ENCODE data around the gene FAM151B.
"Not testable (repeated sequence)": the region's sequence is repeated elsewhere in the genome, so short reads cannot be mapped to it uniquely, and the experiment has no call there.

The FAM151B gene

DNA sequence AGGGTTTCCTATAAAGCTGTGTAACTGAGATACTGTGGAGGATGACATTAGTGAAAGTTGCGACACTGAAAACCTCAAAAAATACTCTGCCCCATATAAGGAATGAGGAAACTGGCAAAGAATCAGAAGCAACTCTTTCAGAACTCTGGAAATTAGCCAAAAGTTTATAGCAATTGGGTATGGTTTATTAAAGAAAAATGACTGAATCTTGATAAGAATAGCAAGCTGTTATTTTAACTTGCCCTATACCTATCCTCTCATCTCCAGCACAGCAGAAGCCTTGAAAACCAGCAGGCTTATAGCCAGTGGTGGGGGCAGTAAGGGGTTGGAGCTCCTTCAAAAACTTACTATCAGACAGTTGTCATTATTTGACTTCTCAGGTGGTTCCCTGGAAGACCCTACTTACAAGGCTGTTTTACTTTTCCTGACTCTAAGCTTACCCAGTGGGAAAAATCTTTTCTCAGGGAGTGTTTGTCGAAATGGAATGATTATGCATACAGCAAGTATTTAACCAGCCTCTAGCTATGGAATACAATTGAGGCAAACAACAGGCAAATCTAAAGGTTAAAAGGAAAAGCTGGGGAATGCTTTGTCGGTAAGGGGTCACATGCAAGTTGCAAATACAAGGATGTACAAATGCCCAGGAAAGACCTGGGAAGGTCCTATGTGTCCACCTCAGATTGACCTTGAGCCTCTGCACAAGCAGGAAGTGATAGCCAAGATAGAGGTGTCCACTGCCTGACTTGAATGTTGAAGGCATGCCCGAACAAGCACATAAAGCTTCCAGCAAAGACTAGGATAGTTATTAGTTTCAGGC is 21.0 kb upstream of the FAM151B start:
- DNase-seq (ENCODE audit: low read depth), result peak; percentile 77
- no peak for TF ChIP-seq CTCF (IDR thresholded peaks at IDR 0.05; ENCODE audit: insufficient read depth, low read depth, low read length, missing control alignments)
- H3K4me3 ChIP-seq (ENCODE audit: low read length), result no peak overlapping the region

DNA sequence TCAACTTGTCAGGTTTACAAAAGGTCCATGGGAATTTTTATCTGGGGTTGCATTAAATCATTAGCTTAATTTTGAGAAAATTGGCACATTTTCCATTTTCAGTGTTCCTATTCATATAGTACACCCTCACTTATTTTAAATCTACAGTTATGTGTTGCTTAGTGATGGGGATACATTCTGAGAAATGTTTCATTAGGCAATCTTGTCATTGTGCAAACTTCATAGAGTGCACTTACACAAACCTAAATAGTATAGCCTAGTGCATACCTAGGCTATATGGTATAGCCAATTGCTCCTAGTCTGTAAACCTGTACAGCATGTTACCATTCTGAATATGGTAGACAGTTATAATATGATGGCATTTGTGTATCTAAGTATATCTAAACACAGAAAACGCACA is 19.8 kb upstream of the FAM151B start:
- no peak for TF ChIP-seq CTCF (IDR thresholded peaks at IDR 0.05; ENCODE audit: insufficient read depth, low read depth, low read length, missing control alignments)
- DNase-seq (ENCODE audit: low read depth), result peak; percentile 35
- H3K4me3 ChIP-seq (ENCODE audit: low read length), result no peak overlapping the region

- H3K4me3 ChIP-seq (ENCODE audit: low read length); DNase-seq (ENCODE audit: low read depth): not testable (repeated sequence)
These were observed 17.3 kb upstream of the FAM151B start for GRCh38 chr5:80470631-80471030.

DNA sequence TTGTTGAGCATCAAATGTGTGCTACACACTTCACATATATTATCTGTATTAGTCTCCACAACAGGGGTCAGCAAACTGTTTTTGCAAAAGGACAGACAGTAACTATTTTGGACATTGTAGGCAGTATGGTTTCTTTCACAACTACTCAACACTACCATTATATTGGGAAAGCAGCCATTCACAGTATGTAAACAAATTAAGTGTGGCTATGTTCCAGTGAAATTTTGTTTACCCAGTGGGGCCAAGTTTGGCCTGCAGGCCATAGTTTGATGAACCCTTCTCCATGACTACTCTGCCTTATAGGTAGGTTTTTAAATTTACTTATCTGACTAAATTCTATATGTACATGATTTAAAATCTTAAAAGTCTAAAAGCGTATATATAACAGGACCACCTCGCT is 13.0 kb upstream of the FAM151B start:
- no peak overlapping the region for H3K4me3 ChIP-seq (ENCODE audit: low read length)
- no peak for DNase-seq (ENCODE audit: low read depth)
- no peak for TF ChIP-seq CTCF (IDR thresholded peaks at IDR 0.05; ENCODE audit: insufficient read depth, low read depth, low read length, missing control alignments)

DNA sequence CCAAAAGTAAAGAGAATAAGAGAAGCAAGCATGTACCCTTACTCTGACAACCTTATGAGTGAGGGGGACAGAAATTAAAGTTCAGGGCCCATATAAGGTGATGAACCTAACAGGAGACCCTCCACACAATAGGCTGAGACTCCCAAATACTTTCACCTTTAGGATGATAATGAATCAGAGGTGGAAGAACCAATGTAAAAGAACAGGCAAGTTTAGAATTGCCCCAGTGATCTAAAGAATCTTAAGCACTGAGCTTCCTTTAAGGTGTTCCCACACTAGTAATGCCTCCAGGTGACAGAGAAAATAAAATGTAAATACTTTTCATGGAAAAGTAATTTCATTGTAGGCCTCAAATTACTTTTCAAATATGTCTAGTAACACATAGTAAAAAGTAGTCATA is 8.2 kb upstream of the FAM151B start:
- DNase-seq (ENCODE audit: low read depth), result peak; percentile 76
- H3K4me3 ChIP-seq (ENCODE audit: low read length), result no peak overlapping the region
- no peak for TF ChIP-seq CTCF (IDR thresholded peaks at IDR 0.05; ENCODE audit: insufficient read depth, low read depth, low read length, missing control alignments)

DNA sequence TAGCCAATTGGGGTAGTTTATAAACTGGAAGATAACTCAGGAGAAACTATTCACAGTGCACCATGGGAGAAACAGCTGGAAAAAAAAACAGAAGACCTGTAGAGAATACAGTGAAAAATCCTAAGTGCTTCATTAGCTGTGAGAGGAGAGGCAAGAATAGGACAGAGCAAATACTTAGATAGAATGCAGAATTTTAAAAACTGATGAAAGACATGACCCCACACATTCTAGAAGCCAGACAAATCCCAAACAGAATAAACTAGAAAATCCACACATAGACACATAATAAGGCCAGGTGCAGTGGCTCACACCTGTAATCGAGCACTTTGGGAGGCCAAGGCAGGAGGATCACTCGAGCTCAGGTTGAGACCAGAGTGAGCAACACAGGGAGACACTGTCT is 7.5 kb upstream of the FAM151B start:
- no peak overlapping the region for H3K4me3 ChIP-seq (ENCODE audit: low read length)
- TF ChIP-seq CTCF (IDR thresholded peaks at IDR 0.05; ENCODE audit: insufficient read depth, low read depth, low read length, missing control alignments), result no peak
- no peak for DNase-seq (ENCODE audit: low read depth)

- TF ChIP-seq CTCF (IDR thresholded peaks at IDR 0.05; ENCODE audit: insufficient read depth, low read depth, low read length, missing control alignments), result peak; percentile 87
- H3K4me3 ChIP-seq (ENCODE audit: low read length), result no peak overlapping the region
- DNase-seq (ENCODE audit: low read depth), result peak; percentile 73
These were observed 6.6 kb upstream of the FAM151B start for GRCh38 chr5:80481019-80481893.

All from epithelial cell of esophagus (primary cell).